Measurements from ENCODE around the gene NDFIP2. TPM values are rescaled to one million over a fixed set of nuclear protein-coding genes. Genes with fewer than 3 reads are reported as not detected.

NDFIP2 gene
- total and polyA plus RNA-seq, 12 donors, result 5.2 to 62.1 (median 38.9) TPM

Other genes starting within 250 kb of the NDFIP2 start
- 10 to 100 TPM; 18.7 to 50.2 (median 38.7) TPM for gene RBM26, start 74.9 kb upstream of the NDFIP2 start, total RNA-seq
- 10 to 100 TPM; 31.2 to 62.5 (median 54.5) TPM for gene RBM26, start 74.9 kb upstream of the NDFIP2 start, polyA plus RNA-seq